ENCODE data around the gene APMAP.
"Not testable (repeated sequence)": the region's sequence is repeated elsewhere in the genome, so short reads cannot be mapped to it uniquely, and the experiment has no call there.

APMAP gene

DNA sequence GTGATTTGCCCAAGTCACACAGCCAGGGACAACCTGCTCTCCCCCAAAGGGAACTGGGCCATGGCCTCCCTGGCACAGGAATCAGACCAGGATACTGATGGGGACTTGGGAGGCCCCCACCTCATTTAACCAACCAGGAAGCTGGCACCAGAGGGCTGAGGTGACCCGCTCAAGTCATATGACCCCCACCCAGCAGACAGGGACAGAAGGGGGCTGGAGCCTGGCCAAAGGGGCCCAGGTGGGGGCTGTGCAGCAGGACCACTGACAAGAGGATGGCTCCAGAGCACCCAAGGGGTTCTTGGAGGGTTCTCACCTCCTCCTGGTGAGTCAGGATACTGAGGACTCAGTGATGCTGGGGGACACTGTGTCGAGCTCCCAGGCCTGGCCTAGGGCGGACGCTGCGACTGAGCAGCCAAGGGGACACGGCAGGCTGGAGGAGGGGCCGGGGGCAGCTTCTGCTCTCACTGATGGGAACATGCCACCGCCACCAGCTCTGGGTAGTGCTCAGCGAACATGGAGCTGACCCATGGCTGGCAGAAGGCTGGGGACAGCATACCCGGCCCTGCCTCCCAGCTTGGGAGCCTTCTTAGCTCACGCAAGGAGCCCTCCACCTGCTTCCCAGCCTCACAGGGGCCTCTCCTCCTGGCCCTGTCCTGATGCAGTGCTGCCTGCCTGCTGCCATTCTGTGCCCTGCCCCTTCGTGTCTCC, 42.3 kb downstream of the APMAP start:
- no peak for DNase-seq

DNA sequence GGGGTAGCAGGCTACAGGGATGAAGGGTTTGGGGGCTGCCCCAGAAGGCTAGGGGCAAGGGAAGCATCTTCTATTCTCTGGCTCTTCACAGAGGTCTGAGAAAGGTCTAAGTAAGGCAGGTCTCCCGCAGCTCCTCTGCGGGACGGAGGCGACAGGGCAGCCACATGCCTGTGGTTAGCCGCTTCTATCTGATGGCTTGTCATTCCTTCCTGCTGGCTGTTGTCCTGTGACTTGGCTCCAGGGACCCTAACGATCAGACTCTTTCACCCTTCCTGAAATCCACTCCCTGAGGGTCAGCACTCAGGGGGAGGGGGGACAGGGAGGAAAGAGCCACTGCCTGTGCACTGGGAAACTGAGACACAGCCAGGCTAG, 42.8 kb downstream of the APMAP start:
- peak; percentile 21 for DNase-seq

DNA sequence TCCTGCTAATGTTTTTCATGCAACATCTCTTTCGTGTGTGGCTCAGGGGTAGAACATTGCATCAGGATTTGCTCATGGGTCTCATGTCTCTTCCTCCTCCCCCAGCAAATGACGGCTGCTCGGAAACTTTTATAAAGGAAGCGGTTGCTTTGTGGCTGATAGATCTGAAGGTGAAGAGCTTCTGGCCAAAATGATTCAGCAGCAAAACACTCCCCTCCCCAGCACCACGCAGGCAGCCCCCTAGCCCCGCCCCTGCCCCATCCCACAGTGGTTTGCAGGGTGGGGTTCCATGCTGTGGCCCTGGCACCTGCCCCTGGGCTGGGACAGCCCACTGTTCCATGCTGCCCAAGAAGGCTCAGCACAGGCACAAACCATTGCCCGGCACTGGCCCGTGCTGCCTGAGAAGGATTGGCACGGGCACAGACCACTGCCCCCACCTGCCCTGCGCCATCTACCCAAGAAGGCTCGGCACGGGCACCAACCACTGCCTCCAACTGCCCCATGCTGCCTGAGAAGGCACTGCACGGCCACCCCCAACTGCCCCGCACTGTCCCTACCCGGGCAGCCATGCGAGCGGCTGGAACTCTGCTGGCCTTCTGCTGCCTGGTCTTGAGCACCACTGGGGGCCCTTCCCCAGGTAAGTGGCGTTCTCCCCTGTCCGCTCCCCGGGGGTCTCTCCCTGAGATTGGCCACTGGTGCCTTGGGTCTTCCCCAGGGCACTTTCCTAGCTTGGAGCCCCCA, 43.4 kb downstream of the APMAP start, which contains the start of gene CST7:
CST7 (plus strand) TSS at position 331 of the 741 bp plus-strand sequence; CDS start at position 568, 237 bp downstream.
- DNase-seq: peak; percentile 62

DNA sequence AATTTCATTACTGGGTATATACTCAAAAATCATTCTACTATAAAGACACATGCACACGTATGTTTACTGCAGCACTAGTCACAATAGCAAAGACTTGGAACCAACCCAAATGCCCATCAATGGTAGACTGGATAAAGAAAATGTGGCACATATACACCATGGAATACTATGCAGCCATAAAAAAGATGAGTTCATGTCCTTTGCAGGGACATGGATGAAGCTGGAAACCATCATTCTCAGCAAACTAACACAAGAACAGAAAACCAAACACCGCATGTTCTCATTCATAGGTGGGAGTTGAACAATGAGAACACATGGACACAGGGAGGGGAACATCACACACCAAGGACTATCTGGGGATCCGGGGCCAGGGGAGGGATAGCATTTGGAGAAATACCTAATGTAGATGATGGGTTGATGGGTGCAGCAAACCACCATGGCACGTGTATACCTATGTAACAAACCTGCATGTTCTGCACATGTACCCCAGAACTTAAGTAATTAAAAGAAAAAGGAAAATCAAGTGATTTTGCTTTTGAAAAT, 44.1 kb downstream of the APMAP start:
- not testable (repeated sequence) for DNase-seq

DNA sequence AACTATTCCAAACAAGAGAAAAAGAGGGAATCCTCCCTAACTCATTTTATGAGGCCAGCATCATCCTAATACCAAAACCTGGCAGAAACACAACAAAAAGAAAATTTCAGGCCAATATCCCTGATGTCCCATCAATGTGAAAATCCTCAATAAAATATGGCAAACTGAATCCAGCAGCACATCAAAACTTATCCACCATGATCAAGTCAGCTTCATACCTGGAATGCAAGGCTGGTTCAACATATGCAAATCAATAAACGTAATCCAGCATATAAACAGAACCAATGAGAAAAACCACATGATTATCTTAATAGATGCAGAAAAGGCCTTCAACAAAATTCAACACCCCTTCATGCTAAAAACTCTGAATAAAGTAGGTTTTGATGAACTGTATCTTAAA, 46.2 kb downstream of the APMAP start:
- DNase-seq: not testable (repeated sequence)

DNA sequence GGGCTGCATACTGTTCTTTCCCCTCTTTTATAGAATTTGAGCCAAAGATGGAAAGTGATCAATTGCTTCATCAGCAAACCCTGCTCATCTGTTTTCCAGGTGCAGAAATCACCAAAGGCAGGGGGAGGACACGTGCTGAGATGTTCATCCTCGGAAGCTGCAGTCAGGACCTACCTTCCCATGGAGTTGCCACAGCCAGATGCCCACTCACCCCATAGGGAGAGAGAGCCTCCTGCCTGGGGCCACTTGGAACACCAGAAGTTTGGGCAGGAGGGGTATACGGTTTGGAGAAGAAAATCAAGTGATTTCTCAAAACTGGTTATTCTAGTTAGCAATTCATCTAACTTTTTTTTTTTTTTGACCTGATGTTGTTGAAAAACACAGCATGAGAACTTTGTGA, 48.8 kb downstream of the APMAP start:
- DNase-seq: no peak

DNA sequence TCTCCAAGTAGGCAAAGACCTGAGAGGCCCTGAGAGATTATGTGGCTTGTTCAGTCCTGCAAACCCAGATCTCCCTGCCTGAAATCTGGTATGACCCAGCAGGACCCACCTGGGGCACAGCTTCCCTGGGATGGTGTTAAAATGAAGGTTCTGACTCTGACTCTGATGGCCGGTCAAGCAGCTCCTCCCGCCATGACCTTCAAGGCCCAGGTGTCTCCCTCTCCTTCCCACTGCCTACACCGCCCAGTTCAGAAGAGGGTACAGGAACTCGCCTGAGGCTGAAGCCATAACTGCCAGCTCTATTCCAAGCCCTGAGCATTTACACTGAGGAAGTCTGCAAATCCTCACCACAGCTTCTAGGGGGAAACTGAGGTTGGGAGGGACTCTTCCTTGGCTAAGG, 49.4 kb downstream of the APMAP start:
- DNase-seq: no peak

DNA sequence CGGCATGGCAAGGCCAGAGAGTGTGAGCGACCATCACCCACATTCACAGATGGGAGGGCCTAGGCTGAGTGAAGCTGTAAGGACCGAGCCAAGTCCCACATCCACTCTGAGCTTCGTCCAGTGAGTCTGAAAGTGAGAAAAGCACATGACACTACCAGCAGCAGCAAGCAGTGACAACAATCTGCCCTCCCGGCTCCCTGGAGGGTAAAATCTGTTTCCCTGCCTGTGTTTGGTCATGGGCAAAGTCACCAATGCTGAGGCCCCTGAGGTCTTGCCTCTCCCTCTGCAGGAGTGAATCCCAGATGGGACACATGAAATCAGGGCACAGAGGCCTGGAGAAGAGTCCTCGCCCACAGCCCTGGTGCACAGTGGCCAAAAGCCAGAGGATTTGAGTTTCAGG, 49.9 kb downstream of the APMAP start:
- no peak for DNase-seq

DNA sequence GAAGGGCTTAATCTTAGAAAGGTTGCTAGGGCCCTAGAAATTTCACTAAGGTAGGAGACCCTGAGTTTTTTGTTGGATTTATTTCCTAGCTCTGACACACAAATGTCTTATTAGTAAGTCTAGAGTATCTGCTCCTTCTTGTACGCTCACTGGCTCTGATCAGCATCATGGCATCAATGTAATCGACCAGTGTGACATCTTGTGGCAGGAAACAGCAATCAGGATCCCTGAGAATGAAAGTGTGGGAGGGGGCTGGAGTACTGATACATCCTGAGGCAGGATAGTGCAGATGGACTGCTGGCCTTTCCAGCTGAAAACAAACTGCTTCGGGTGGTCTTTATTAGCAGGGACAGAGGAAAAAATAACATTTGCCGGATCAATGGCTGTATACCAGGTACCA, 53.5 kb downstream of the APMAP start:
- no peak for DNase-seq

DNA sequence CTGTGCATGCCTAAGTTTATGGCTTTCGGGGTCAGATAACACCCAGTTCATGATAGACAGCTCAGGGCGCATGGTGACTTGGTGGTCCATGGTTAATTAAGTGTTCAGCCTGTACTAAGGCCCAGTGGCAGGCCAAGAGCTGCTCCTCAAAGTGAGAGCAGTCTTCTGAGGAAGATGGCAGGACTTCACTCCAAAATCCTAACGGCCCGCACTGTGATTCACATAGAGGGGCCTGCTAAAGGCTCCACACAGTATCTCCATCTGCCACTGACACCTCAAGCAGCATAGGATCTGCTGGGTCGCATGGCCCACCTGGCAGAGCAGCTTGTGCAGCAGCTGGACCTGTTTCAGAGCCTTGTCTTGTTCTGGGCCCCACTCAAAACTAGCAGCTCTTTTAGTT, 54.1 kb downstream of the APMAP start:
- no peak for DNase-seq

DNA sequence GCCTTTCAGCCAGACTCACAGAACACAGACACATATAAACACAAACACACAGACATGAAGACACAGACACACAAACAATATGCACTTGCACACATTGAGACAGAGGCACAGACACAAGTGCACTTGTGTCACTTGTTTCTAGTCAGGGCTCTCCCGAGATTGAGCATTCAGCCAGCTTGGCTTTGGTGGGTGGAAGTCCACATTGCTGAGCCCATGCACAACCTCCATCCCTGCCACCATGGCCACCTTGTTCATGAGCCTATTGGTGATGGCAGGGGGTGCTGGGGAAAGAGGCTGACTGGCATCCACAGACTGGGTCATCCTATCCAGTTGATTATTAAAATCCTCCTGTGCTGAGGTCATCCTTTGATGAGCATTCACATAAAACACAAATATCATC, 55.0 kb downstream of the APMAP start:
- no peak for DNase-seq

DNA sequence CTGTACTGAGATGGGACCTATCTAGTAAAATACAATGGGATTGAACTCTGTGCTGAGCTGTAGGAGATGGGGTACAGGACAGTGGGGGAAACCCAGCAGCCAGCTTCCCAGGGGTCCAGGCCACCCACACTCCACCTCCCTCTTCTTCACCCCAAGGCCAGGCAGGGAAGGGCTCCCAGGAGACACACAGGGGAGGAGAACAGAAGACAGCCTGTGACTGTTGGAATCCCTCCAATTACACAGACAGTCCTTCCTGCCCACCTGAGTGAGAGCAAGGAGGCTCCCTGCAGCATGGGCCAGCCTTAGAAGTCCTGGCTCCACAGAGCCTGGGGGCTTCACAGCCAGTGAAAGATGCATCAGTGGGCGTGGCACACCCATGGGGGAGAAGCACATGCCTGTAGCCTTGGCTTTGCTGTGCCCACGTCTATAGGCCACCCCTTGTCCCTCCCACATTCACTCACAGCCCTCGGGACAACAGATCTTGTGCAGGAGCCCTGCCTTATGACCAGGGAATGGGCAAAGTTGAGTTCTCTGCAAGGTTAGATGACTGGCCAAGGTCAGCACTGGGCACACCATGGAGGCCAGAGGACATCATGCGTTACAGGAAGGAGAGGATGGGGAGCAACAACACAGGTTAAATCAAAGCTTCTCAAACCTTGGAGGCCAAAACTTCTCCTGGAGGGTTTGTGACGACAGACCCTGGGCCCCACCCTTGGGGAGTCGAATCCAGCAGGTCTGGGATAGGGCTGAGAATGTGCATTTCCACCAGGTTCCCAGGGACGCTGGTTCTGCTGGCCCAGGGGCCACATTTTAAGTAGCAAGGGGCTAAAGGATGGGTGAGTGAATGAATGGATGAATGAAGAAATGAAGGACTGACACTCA, 55.8 kb downstream of the APMAP start:
- no peak for DNase-seq

DNA sequence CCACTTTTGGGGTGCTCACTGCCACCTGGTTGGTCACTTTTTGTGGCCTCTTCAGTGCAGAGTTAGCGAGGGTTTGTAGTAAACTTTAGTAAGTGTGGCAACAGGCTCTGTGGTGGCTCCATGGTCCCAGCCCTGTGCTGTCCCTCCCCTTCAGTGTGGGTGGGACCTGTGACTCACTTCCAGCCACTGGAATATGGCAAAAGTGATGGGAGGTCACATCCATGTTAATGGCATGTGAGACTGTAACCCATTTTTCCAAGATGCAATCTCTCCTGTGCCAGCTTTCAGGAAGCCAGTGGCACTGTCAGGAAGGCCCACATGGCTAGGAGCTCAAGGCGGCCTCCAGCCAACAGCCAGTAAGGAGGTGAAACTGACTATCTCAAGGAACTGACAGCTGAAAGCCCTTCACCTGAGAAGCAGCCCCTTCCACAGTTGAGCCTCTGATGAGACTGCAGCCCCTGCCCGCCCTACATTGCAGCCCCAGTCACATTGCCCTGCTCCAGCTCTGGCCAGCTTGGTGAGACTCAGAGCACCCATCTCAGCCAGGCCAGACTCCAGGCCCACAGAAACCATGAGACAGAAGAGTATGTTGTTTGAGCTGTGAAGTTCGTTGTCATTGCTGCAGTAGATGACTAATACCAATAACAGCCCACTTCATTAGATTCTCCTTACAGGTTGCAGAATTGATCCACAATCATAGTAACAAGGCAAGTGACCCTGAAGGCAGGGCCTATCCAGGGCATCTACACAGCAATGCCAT, 56.6 kb downstream of the APMAP start:
- no peak for DNase-seq

DNA sequence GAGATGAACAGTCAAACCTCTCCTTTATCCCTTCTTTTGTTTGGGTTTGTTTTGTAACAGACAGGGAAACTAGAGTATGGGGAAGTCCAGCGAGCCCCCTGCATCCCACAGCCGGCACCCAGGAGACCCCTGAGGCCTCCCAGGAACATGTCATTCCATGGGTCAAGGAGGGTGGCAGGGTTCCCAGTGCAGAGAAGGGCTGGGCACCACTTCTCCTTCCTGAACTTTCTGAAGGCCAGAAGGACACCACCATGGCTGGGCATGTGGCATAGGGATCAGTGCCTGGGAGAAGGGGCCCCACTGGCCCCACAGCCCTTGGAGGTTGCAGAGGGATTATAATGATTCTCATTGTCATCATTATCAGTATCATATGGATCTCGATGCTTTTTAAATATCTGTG, 57.4 kb downstream of the APMAP start:
- no peak for DNase-seq

DNA sequence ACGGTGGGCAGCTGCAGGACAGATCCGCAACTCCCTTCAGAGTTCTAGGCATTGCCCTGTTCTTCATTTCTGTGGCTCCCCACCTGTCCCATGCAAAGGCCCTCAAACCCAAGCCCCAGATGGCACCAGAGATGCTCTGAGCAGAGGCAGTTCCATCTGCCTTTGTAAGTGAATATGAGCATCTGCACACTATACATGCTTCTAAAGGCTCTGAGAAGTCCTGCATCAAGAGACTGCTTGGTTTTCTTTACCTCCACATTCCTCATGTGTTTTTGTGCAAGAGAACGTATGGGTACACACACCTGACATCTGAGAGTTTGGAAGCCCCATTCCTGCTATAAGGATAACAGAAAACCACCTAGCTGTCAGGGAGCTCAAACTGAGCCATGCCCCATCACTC, 57.8 kb downstream of the APMAP start:
- no peak for DNase-seq

DNA sequence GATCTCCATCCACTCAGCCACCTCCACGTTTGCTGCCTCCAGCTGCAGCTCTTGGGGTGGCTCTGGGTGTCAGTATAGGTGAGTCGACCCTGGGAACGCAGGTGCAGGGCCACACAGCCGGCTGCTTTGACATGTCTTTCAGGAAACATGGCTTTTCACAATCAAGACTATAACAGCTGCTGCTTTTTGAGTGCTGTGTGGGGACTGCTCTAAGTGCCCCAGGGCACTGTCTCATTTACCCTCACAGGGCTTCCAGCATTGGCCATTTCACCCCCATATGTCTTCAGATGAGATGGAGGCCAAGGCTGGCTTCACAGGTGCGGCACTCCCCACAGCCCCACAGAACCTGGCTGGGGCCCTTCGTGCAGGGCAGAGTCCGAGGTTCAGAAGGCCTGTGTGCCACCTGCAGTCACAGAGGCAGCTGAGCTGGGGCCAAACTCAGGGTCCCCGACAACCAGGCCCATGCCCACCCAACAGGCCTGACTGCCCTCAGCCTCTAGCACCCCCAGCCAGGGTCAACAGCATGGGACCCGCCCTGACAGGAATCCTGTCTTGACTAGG, 58.4 kb downstream of the APMAP start:
- no peak for DNase-seq

DNA sequence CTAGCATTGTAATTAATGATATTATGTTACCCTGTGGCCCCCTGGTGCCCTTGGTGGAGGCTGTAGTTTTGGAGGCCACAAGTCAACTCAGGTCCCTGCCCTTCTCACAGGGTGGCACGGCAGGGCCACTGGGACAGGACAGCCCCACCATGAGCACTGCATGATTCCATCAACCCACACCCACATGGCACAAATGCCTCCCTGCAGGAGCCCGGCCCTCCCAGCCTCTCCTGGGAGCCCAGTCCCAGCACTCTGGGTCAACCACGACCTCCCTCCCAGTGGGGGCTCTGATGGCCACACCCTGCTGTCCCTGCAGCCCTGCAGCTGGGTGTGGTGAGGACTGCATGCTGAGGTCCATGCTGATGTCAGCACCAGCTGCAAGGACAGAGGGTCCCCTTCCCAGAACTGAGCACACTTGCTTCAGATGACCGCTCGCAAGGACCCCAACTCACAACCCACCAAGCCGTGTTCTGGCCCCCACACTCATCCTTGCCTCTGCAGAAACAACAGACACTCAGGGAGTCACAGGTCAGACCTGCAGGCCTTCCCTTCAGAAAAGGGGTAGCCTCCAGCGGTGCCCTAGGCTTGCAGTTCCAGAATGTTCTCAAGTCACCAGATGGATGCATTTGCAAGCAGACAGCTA, 59.2 kb downstream of the APMAP start:
- DNase-seq: no peak

DNA sequence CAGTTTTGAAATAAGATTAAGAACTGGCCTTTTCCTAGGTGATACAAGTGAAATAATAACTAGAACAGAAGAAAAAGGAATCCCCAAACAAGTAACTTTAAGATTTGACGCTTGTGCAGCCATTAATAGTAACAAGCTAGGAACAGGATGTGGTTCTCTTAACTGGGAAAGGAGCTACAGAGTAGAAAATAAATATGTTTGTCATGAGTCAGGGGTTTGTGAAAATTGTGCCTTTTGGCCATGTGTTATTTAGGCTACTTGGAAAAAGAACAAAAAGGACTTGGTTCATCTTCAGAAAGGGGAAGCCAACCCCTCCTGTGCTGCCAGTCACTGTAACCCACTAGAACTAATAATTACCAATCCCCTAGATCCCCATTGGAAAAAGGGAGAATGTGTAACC, 60.7 kb downstream of the APMAP start:
- not testable (repeated sequence) for DNase-seq

DNA sequence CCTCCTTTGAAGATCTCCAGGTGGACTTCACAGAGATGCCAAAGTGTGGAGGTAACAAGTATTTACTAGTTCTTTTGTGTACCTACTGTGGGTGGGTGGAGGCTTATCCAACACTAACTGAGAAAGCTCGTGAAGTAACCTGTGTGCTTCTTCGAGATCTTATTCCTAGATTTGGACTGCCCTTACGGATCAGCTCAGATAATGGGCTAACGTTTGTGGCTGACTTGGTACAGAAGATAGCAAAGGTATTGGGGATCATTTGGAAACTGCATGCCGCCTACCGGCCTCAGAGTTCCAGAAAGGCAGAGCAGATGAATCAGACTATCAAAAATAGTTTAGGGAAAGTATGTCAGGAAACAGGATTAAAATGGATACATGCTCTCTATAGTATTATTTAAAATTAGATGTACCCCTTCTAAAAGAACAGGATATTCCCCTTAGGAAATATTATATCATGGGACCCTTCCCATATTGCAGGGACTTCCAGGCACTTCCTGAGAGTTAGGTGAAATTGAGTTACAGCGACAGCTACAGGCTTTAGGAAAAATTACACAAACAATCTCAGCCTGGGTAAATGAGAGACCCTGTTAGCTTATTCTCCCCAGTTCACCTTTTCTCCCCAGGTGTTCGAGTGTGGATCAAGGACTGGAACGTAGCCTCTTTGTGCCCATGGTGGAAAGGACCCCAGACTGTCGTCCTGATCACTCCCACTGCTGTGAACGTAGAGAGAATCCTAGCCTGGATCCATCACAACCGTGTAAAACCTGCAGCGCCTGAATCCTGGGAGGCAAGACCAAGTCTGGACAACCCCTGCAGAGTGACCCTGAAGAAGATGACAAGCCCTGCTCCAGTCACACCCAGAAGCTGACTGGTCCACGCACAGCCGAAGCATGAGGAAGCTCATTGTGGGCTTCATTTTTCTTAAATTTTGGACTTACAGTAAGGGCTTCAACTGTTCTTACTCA, 61.5 kb downstream of the APMAP start:
- DNase-seq: not testable (repeated sequence)
